Esophagus squamous epithelium (tissue), 5 donors: Measurements from ENCODE around the gene CENPO. TPM values are rescaled to one million over a fixed set of nuclear protein-coding genes. Genes with fewer than 3 reads are reported as not detected.

Experiments used
- DNase-seq: peaks from one replicate; lab custom pipeline; 2025; lab: John Stamatoyannopoulos, UW
- H3K27ac ChIP-seq, 4 donors: fragments of 200-600 bp; sonication (generic); one replicate each; pipeline ENCODE4 v1.5.1; 2016 to 2019; ENCODE audit warnings: mild to moderate bottlenecking in 1 of 4
- H3K27me3 ChIP-seq, 4 donors: fragments of 200-600 bp; sonication (generic); 1 replicate in 3 of 4; 2 replicates in 1 of 4; pipeline versions ENCODE4 v1.5.1 to v1.6.0; 2017 to 2021; ENCODE audit warnings: antibody characterized with exemption in 1 of 4
- H3K36me3 ChIP-seq, 3 donors: fragments of 200-600 bp; sonication (generic); one replicate each; pipeline ENCODE4 v1.5.1; 2016 to 2019
- H3K4me1 ChIP-seq, 3 donors: fragments of 200-600 bp; sonication (generic); one replicate each; pipeline ENCODE4 v1.5.1; 2017 to 2019
- H3K4me3 ChIP-seq, 4 donors: fragments of 200-600 bp; sonication (generic); 1 replicate in 3 of 4; 2 replicates in 1 of 4; pipeline ENCODE4 v1.5.1; 2016 to 2019; ENCODE audit warnings: mild to moderate bottlenecking in 2 of 4, moderate library complexity in 1 of 4
- H3K9me3 ChIP-seq, 3 donors: fragments of 200-600 bp; sonication (generic); one replicate each; pipeline ENCODE4 v1.5.1; 2016 to 2019
- CTCF ChIP-seq, 6 experiments: fragments of 450-650 bp in 4 of 6; fragments of 200-600 bp in 2 of 6; sonication (generic) in 2 of 6; IDR thresholded peaks; one replicate each; pipeline ENCODE4 v1.5.1; 2016 to 2019; ENCODE audit warnings: antibody characterized with exemption in 6 of 6, mild to moderate bottlenecking in 4 of 6, moderate library complexity in 4 of 6
- POLR2A ChIP-seq, 4 donors: fragments of 450-650 bp; IDR thresholded peaks; one replicate each; pipeline ENCODE4 v1.6.1; 2017; ENCODE audit warnings: antibody characterized with exemption in 4 of 4, mild to moderate bottlenecking in 4 of 4, moderate library complexity in 3 of 4
- WGBS, 2 donors: methylation state at CpG; one replicate each; pipeline ENCODE4 v1.1.5; 2018; 5-methylcytosine and 5-hydroxymethylcytosine counted together
- intact Hi-C: fragments of 100-400 bp; cut with DNase I; formaldehyde crosslinking; loops from one replicate; pipeline ENCODE4 v1.15.0; 2022
- total RNA-seq, 4 donors: library from RNA; depleted of rRNA; stranded (reverse); fragments of >200 nt; gene quantifications; one replicate each; pipeline ENCODE4 v1.1.0, GENCODE V29; 2016
- donor health status: DM: yes; HTN: yes; CAD: no.

Gene CENPO
- total RNA-seq, 4 donors from 2014 or later: 3.5 to 12.2 (median 6.4) TPM

GRCh38 chr2:24747299-24747698 lies 45.9 kb upstream of the CENPO start:
- DNase-seq: no peak
- Histone ChIP-seq H3K9me3 (no peaks in the 10 kb centered on the region), H3K27ac (no peak overlapping the region), H3K4me1 (peaks cover 0 to 6% (median 0%) of the 10 kb centered on the region in 3 donors), H3K4me3 (no peak overlapping the region), H3K36me3 (peaks cover 0 to 53% (median 0%) of the 10 kb centered on the region in 3 donors), H3K27me3 (no peaks in the 10 kb centered on the region)
- 100% methylated on average over 1 to 3 of the region's 3 CpGs for WGBS, 2 donors
- TF ChIP-seq CTCF (IDR thresholded peaks at IDR 0.05) (no peak), POLR2A (IDR thresholded peaks at IDR 0.05) (no peak)
- intact Hi-C loops: no loop called here

- WGBS, 2 donors: 96% methylated on average over 7 of the region's 7 CpGs
- intact Hi-C loops: no loop called here
- no peak overlapping the region for H3K4me3 ChIP-seq
- TF ChIP-seq POLR2A (IDR thresholded peaks at IDR 0.05): no peak
- H3K27ac ChIP-seq: no peak overlapping the region
- peaks cover 0 to 5% (median 0%) of the 10 kb centered on the region in 3 donors for H3K4me1 ChIP-seq
- H3K36me3 ChIP-seq: peaks cover 2 to 66% (median 4%) of the 10 kb centered on the region in 3 donors
- no peaks in the 10 kb centered on the region for H3K27me3 ChIP-seq
- DNase-seq: no peak
- H3K9me3 ChIP-seq: no peaks in the 10 kb centered on the region
Measured at GRCh38 chr2:24749069-24749691, 44.0 kb upstream of the CENPO start.

GRCh38 chr2:24754985-24755705 lies 38.1 kb upstream of the CENPO start:
- Histone ChIP-seq H3K4me3 (no peak overlapping the region), H3K4me1 (no peaks in the 10 kb centered on the region), H3K9me3 (no peaks in the 10 kb centered on the region), H3K27ac (no peak overlapping the region), H3K36me3 (peaks cover 4 to 91% (median 13%) of the 10 kb centered on the region in 3 donors), H3K27me3 (no peaks in the 10 kb centered on the region)
- WGBS, 2 donors: 76 to 86% methylated on average over 3 of the region's 3 CpGs
- DNase-seq: no peak
- intact Hi-C loops: no loop called here
- TF ChIP-seq POLR2A (IDR thresholded peaks at IDR 0.05) (no peak), CTCF (IDR thresholded peaks at IDR 0.05) (no peak)

- H3K27ac ChIP-seq: no peak overlapping the region
- no peak for DNase-seq
- H3K9me3 ChIP-seq: no peaks in the 10 kb centered on the region
- intact Hi-C loops: no loop called here
- 100% methylated on average over 1 of the region's 1 CpG for WGBS, 2 donors
- H3K36me3 ChIP-seq: peaks cover 4 to 100% (median 13%) of the 10 kb centered on the region in 3 donors
- H3K4me1 ChIP-seq: no peaks in the 10 kb centered on the region
- TF ChIP-seq CTCF (IDR thresholded peaks at IDR 0.05) (no peak), POLR2A (IDR thresholded peaks at IDR 0.05) (no peak)
- H3K4me3 ChIP-seq: no peak overlapping the region
- H3K27me3 ChIP-seq: no peaks in the 10 kb centered on the region
Measured at GRCh38 chr2:24756789-24757188, 36.4 kb upstream of the CENPO start.

GRCh38 chr2:24761866-24762265 lies 31.4 kb upstream of the CENPO start:
- H3K36me3 ChIP-seq: peaks cover 0 to 99% (median 20%) of the 10 kb centered on the region in 3 donors

More at GRCh38 chr2:24761866-24762265, 31.4 kb upstream of the CENPO start:
- no peak for DNase-seq
- TF ChIP-seq POLR2A (IDR thresholded peaks at IDR 0.05): no peak
- TF ChIP-seq CTCF (IDR thresholded peaks at IDR 0.05): no peak
- Histone ChIP-seq H3K4me1 (no peaks in the 10 kb centered on the region), H3K27ac (no peak overlapping the region), H3K9me3 (no peaks in the 10 kb centered on the region), H3K4me3 (no peak overlapping the region), H3K27me3 (no peaks in the 10 kb centered on the region)
- intact Hi-C loops: no loop called here
- WGBS, 2 donors: 88 to 92% methylated on average over 4 to 5 of the region's 5 CpGs
